ENCODE data around the gene JAG2.
A peak's percentile ranks its signal among the peaks of the same experiment; 100 is the strongest.

JAG2 gene

DNA sequence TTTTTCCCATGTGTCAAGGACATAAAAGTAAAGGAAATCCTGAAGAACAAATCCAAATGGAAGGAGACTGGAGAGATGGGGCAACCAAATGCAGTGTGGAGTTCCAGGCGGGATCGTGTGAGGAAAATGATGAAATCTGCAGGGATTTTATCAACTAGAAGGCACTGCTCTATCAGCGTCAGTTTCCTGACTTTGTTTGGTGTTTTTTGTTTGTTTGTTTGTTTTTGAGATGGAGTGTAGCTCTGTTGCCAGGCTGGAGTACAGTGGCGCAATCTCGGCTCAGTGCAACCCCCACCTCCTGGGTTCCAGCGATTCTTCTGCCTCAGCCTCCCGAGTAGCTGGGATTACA is 60.1 kb downstream of the JAG2 start:
- DNase-seq: no peak

DNA sequence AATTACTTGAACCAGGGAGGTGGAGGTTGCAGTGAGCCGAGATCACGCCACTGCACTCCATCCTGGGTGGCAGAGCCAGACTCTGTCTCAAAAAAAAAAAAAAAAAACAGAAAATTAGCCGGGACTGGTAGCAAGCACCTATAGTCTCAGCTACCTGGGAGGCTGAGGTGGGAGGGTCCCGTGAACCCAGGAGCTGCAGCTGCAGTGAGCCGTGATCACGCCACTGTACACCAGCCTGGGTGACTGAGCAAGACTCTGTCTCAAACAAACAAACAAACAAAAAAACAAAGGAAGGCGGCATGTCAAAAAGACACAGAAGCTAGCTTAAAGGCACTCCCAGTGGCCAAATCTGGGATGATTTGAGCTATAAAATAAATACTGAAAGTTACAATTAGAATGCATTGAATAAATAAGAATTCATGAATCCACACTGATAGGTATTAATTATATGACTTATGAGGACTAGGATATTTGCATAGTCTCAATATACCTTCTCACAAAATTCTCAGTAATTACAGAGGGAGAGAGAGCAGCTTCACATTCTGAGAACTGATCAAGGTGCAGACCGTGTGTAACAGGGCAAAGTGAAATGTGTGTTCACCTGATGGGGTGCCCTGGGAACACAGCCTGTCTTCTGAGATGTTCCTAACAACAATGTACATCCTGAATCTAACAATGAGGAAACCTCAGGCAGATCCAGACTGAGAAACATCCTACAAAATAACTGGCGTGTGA is 60.6 kb downstream of the JAG2 start:
- DNase-seq: no peak

- no peak for DNase-seq
Observed at GRCh38 chr14:105107351-105107750, 61.2 kb downstream of the JAG2 start.

DNA sequence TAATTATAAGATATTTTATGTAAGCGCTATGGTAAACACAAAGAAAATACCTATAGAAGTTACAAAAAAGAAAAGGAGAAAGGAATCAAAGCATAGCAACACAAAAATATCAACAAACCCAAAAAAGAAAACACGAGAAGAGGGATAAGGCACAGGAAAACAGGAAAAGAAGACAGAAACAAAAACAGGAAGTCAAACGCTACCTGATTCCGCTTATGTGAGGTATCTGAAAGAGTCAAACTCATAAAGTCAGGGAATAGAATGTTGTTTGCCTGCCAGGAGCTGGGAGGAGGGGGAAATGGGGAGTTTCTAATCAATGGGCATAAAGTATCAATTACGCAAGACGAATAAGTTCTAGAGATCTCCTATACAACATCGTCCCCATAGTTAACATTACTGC is 63.4 kb downstream of the JAG2 start:
- DNase-seq: no peak

GRCh38 chr14:105102893-105103292 is 65.7 kb downstream of the JAG2 start:
- DNase-seq: no peak

DNA sequence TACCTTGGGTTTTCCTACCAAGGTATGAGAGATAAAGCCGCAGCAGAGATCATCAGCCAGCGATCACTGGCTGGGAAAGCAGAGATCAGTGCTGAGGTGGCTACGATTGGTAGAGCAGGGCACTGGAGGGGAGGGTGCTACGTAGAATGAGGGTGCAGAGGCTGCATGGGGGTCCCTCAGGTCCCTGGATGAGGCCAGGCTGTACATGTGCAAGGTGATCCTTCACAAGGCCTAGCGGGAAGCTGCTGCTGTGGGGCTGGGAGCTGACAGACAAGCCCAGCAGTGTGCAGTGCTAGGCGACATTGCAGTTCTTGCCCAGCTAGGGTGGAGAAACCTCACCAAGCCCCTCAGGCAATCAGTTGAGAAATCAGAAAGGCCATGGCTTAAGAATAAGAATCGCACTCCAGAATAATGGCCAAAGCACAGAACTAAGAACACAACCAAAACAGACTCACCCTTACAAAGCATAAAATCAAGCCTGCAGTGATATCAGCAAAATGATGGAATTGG is 66.2 kb downstream of the JAG2 start:
- DNase-seq: no peak

- DNase-seq: no peak
Observed at GRCh38 chr14:105100910-105101309, 67.7 kb downstream of the JAG2 start.

GRCh38 chr14:105099778-105100177 is 68.8 kb downstream of the JAG2 start:
- DNase-seq: no peak

- DNase-seq: no peak
Observed at GRCh38 chr14:105098316-105098715, 70.3 kb downstream of the JAG2 start.

- DNase-seq: no peak
Observed at GRCh38 chr14:105097794-105098127, 70.8 kb downstream of the JAG2 start.

- DNase-seq: no peak
Observed at GRCh38 chr14:105096206-105096875, 72.2 kb downstream of the JAG2 start.

DNA sequence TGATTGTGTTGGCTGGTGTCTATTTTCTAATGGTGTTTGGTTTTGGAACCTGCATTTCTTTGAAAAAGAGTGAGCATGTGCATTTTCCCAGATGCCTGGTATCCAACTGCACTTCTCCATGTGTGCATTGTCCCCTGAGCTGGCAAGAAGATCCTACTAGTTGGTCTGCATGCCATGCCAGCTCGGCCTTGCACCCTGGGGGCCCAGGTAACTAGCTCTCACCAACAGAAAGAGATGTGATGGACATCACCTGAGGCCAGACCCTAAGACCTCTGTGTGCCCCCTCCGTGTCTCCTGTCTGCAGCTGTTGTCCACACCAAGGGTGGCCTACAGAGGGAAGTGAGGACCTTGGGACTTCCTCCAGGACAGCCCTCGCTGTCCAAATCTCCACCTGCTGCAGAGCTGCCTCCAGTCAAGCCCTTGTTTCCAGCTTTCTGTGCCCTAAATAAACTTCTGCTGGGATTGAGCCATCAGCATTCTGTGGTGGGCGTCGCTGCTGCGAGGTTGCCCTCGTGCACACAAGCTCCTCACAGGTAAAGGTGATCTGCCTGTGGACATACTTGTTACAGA is 73.3 kb downstream of the JAG2 start:
- DNase-seq: no peak

- DNase-seq: no peak
Observed at GRCh38 chr14:105094193-105094907, 74.2 kb downstream of the JAG2 start.

- DNase-seq: peak; percentile 80
Observed at GRCh38 chr14:105093431-105094192, 75.0 kb downstream of the JAG2 start.

GRCh38 chr14:105093038-105093430 is 75.5 kb downstream of the JAG2 start:
- DNase-seq: peak; percentile 77

- peak; percentile 68 for DNase-seq
Observed at GRCh38 chr14:105092171-105093037, 76.2 kb downstream of the JAG2 start.

- no peak for DNase-seq
Observed at GRCh38 chr14:105091517-105092170, 76.9 kb downstream of the JAG2 start.

GRCh38 chr14:105091054-105091516 is 77.5 kb downstream of the JAG2 start:
- DNase-seq: no peak
